ENCODE results near the gene POC5.

DNA sequence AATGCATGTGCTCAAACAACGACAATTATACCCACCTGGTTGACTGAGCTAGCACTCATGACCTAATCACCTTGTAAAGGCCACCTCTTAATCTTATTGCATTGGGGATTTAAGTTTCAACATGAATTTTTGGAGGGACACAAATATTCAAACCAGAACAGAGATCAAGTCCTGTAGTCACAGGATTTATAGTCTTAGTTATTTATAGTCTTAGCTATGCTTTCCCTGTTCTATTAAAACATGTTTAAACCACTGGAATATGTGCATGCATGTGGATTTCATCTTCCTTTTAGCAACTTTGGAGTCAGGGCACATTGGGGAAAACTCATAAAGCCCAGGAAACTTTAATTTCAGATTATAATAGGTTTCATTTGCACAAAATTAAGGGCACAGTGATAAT lies 79.3 kb downstream of the POC5 start:
- TF ChIP-seq, protein P1, sequence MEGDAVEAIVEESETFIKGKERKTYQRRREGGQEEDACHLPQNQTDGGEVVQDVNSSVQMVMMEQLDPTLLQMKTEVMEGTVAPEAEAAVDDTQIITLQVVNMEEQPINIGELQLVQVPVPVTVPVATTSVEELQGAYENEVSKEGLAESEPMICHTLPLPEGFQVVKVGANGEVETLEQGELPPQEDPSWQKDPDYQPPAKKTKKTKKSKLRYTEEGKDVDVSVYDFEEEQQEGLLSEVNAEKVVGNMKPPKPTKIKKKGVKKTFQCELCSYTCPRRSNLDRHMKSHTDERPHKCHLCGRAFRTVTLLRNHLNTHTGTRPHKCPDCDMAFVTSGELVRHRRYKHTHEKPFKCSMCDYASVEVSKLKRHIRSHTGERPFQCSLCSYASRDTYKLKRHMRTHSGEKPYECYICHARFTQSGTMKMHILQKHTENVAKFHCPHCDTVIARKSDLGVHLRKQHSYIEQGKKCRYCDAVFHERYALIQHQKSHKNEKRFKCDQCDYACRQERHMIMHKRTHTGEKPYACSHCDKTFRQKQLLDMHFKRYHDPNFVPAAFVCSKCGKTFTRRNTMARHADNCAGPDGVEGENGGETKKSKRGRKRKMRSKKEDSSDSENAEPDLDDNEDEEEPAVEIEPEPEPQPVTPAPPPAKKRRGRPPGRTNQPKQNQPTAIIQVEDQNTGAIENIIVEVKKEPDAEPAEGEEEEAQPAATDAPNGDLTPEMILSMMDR (IDR thresholded peaks at IDR 0.05): no peak
- TF ChIP-seq POLR2A (IDR thresholded peaks at IDR 0.05): no peak
